ENCODE data around the gene ITPR2. TPM values are rescaled to one million over a fixed set of nuclear protein-coding genes. Genes with fewer than 3 reads are reported as not detected.

ITPR2 gene
- total RNA-seq, 2 donors from 2014 or later: 31.3 to 31.7 TPM

DNA sequence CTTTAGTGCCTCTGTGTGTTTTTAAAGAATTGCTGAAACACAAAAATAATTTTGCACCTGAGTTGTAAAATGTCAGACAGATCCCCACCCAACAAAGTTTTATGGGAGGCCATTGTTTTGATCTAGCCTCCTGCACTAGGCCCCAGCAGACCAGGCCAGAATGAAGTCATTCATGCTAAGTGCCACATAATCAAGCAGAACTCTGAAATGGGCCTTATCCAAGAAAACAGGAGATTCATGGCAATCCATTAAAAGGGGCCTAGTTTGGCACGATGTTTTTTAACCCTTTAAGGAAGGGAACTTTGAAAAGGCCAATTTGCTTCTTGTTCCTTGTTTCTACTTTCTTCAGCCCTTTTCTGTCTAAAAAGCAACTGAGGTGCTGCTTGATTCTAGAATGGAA is 260.9 kb downstream of the ITPR2 start:
- DNase-seq (no peak), ATAC-seq (peak; percentile 82)
- intact Hi-C loops (cut with DNase I, micrococcal nuclease): no loop called here

DNA sequence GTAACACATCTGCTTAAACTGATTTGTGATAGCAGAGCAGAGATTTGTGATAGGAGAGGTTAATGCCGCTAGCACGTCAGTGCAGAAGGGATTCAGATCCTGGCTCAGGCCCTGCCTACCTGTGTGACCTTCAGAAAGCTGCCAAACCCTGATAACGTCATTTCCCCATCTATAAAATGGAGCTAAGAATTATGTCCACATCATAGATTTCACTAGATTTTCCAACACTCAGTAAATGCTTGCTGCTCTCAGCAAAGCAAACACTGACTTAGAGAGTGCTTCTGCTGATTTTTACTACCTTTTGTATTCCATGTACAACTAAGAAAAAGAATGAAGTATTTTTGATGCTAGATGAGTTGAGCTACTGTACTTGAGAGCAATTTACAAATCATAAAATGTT is 261.4 kb downstream of the ITPR2 start:
- peak; percentile 97 for ATAC-seq
- intact Hi-C loops (cut with DNase I, micrococcal nuclease): no loop called here
- DNase-seq: peak; percentile 25 to 39

DNA sequence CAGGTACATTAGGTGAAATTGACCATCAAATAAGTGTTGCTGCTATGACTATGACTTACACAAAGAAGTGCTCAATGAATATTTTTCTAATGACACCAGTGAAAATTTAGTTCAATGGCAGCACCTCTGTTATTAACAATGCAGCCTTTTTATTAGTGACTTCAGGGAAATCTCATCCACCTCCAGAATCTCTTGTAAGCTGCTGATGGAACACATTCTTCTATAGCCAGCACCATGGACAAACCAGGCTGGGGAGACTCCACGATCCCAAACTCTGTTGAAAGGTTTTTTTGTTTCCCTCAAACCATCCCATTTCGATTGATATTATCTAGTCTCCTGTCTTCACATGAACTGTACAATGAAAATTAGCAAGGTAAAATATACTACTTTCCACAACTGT is 265.9 kb downstream of the ITPR2 start:
- DNase-seq (no peak), ATAC-seq (no peak)
- intact Hi-C loops (cut with DNase I, micrococcal nuclease): no loop called here

DNA sequence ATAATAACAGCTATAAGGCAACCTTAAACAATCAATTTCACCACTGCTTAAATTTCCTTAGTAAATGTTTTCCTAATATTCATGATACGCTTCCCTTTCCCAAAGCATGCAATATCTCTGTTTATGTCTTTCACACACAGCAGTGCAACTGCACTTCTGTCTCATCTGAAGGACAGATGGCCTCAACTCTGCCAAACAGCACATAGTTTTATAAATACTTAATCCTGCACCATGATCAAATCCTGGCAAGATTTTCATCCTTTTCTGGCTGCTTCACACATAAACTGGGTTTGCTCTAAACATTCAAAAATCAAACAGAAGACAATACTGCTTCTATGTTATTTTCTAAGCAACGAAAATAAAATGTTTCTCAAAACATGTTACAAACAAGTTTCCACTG is 266.3 kb downstream of the ITPR2 start:
- intact Hi-C loops (cut with DNase I, micrococcal nuclease): no loop called here
- DNase-seq: no peak
- ATAC-seq: no peak

DNA sequence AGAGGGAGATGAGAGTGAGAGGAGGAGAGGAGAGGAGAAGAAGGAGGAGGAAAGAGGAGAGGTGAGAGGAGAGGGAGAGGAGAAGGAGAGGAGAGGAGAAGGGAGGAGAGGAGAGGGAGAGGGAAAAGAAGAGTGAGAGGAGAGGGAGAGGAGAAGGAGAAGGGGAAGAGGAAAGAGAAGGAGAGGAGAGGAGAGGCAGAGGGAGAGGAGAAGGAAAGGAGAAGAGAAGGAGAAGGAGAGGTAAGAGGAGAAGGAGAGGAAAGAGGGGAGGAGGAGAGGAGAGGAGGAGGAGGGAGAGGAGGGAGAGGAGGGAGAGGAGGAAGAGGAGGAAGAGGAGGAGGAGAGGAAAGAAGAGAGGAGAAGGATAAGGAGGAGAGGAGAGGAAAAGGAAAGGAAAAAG is 266.8 kb downstream of the ITPR2 start:
- ATAC-seq (no peak), DNase-seq (no peak)
- intact Hi-C loops (cut with DNase I, micrococcal nuclease): no loop called here

DNA sequence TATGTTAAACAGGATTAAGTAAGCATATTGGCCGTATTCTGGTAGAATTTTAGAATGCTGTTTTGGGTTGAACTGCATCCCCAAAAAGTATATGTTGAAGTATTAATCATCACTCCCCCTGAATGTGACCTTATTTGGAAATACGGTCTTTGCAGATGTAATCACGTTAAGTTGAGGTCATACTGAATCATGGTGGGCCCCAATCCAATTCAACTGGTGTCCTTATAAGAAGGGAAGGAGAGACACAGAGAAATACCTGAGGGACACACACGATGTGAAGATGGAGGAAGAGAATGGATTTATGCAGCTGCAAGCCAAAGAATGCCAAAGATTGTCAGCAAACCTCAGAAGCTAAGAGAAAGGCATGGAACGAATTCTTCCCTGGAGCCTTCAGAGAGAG is 268.6 kb downstream of the ITPR2 start:
- no peak for ATAC-seq
- intact Hi-C loops (cut with DNase I, micrococcal nuclease): no loop called here
- DNase-seq: no peak

DNA sequence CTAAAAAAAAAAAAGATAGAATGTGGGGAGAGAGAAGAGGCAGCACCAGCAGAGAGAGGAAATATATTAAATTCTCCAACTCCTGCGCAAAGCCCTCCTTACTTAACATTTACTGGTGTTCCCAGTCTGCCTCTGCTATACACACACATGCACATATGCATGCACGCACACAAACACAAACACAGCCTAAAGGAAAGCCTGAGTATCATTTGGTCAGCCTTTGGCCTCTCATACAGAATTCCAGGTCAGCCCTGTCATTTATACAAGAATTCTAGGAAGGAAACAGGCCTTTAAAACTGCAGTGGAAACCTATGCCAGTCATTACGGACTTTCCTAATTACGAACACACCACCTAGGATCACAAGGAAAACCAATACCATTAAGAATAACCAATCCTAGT is 269.4 kb downstream of the ITPR2 start:
- intact Hi-C loops (cut with DNase I, micrococcal nuclease): no loop called here
- DNase-seq (no peak), ATAC-seq (no peak)

DNA sequence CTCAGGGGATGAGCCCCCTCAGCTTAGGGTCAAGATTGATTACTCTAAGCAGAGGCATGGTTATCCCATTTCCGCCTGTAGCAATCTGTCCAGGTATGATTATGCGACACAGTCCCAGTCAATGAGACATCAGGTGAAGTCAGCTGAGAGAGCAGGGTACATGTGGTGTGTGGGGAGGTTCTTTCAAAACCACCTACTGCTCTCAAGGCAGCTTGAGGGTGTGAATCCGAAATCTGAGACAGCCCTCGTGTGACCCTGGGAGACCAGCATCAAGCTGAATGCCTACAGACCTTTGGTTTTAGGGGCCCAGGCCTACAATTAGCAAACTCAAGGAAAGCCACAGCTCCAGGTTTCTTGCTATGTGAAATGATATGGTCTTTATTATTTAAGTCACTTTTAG is 275.7 kb downstream of the ITPR2 start:
- intact Hi-C loops (cut with DNase I, micrococcal nuclease): no loop called here
- ATAC-seq: no peak
- no peak for DNase-seq

DNA sequence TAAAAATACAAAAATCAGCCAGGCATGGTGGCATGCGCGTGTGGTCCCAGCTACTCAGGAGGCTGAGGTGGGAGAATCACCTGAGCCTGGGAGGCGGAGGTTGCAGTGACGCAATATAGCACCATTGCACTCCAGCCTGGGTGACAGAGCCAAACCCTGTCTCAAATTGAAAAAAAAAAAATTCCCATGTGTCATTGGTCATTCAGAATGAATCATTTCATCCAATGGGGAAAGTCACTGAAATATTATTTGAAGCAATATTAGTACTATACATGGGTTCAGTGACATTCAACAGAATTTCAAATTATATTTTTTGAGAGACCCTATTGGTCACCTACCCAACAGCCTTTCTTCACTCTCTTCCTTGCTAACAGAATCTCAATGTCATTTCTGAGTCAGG is 276.1 kb downstream of the ITPR2 start:
- DNase-seq (no peak), ATAC-seq (no peak)
- intact Hi-C loops (cut with DNase I, micrococcal nuclease): no loop called here

DNA sequence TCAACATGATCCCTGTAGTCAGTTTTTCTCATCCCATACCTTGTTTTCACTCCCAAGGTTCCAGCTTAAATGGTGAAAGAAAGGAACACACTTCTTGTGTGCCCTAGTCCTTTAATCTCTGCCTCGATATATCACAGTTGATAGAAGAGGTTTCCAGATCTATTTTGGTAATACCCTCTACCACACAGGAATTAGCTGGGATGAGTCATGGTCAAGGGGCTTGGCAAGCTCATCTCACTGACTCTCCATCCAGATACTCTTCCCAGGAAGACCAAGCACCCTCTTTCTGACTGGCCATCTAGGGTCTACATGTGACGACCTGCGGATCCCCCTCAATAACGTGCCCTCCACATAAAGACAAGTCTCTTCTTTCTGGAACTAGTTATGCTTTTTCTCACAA is 277.9 kb downstream of the ITPR2 start:
- DNase-seq (no peak), ATAC-seq (no peak)
- intact Hi-C loops (cut with DNase I, micrococcal nuclease): no loop called here

DNA sequence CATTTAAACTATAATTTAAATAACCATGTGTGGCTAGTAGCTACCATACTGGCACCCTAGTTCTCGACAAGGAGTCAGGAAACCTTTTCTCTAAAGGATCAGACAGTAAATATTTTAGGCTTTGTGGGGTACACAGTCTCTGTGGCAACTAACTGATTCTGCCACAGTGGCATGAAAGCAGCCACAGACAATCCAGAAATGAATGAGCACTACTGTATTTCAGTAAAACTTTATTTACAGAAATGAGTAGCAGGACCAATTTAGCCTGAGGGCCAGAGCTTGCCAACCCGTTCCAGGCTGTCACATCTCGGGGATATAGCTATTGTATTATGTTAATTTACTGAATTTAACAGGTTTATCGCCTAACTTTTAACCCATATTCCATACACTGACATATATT is 278.7 kb downstream of the ITPR2 start:
- intact Hi-C loops (cut with DNase I, micrococcal nuclease): no loop called here
- no peak for DNase-seq
- ATAC-seq: no peak

DNA sequence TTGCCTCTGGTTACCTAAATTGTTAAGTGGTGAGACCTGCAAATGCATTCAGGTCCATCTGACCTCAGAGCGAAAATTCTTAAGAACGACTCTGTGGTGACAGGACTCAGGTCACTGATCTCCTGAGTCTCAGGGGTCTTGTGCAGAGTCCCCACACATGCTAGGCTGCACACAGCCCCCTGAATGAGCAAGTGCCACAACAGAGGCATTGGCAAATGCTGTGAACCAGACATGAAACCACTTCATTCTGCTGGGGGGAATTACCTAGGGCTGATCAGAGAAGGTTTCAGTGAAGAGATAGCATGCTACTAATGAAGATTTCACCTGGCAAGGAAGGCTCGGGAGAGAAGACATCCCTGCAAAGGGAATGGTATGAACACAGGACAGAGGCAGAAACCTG is 281.6 kb downstream of the ITPR2 start:
- no peak for DNase-seq
- ATAC-seq: no peak
- intact Hi-C loops (cut with DNase I, micrococcal nuclease): no loop called here

DNA sequence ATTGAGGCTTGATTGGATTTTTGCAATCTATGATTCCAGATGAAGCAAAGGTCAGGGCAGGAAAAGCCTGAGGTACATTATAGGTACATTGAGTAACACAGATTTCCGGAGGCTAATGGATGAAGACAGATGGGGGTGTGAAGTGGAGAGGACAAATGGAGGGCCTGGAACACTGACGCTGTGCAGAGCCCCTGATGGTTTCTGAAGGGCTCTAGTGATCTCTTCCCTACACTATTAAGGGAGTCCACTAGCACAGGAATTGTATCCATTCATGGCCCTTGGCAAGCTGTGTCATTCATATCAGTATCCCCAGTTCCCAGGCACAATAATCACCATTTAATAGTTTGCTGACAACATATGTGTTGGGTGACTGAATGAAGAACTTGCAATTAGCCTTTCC is 284.8 kb downstream of the ITPR2 start:
- intact Hi-C loops (cut with DNase I, micrococcal nuclease): no loop called here
- ATAC-seq: no peak
- no peak for DNase-seq

DNA sequence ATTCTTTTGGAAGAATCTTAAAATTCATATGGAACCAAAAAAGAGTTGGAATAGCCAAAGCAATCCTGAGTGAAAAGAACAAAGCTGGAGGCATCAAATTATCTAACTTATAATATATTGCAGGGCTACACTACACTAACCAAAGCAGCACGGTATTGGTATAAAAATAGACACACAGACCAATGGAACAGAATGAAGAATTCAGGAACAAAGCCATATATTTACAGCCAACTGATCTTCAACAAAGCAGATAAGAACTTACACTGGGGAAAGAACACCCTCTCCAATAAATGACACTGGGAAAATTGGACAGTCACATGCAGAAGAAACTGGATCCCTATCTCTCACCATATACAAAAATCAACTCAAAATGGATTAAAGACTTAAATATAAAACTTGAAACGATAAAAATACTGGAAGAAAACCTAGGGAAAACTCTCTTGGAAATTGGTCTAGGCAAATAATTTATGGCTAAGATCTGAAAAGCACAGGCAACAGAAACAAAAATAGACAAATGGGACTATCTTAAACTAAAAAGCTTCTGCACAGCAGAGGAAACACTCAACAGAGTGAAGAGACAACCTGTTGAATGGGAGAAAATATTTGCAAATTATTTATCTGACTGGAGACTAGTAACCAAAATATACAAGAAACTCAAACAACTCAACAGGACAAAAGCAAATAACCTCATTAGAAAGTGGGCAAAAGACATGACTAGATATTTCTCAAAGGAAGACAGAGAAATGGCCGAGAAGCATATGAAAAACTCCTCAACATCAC is 286.3 kb downstream of the ITPR2 start:
- intact Hi-C loops (cut with DNase I, micrococcal nuclease): no loop called here
- ATAC-seq (no peak), DNase-seq (no peak)

DNA sequence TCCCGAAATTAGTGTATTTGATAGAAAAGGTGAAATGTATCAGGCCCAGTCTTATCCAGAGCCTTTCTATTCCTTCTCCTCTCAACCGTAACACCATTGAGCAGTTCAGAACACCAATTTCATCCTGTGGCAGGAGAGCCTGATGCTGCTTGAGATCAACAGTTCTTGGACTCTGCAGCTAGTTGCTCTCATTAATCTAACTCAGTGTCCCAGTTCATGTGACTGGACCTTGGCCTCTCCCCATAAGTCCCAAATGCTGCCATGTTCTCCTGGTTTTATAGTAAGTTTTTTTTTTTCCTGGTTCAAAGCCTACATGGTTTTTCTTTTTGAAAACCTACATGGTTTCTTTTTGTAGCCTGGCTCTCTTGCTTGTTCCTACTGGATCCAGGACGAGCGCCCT is 293.9 kb downstream of the ITPR2 start:
- DNase-seq (peak in 1 of 2 donors; percentile 28), ATAC-seq (peak; percentile 99)
- intact Hi-C loops (cut with DNase I, micrococcal nuclease): no loop called here

DNA sequence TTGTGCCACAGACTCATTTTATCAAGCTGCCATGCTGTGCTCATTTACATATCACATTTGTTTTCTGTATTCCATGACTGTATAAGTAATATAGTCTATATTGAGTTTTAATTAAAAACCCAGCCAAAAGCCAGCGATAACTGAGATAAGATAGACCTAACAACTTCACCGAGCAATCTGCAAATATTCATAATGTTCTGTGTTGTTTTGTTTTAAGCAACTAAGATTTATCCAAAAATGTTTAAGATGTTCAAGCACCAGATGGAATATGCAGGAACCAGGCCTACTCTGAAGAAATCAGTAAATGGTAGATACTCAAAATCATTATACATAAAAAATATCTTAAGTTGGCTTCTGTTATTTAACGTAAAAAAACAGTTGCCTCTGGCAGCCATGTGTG is 295.3 kb downstream of the ITPR2 start:
- DNase-seq (no peak), ATAC-seq (no peak)
- intact Hi-C loops (cut with DNase I, micrococcal nuclease): no loop called here

DNA sequence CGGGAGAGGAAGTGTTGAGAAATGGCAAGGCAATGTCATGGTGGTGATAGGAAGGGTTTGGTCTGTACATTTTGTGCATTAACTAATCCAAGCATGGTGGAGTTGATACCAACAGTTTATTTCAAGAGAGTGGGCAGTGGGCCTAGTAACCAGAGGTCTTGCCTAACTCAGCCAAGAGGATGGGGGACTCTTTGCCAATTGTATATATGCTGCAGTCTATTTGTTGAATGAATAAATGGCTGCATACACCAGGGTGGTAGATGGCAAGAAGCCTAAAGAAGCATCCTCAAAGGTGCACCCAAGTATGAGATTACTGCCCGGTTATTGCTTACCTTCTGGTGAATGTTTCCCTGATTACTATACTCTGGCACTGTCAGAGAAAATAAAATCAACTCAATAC is 295.9 kb downstream of the ITPR2 start:
- intact Hi-C loops (cut with DNase I, micrococcal nuclease): no loop called here
- DNase-seq (no peak), ATAC-seq (no peak)

DNA sequence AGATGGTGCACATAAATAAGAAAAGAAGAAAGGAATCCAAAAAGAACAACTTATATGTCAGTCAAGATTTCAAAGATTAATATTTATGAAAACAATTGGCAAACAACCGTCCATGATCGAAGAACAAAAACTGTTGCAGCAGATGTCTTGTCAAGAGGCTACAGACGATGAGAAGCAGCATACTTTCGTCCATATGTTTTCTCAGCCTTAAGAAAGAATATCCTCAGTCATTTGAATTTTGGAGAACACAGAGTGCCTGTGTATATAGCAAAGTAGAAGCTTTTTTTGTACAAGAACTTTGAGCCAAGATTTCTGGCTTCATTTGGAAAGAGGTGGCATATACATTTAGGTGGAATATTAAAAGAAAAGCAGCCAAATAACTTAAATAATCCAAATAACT is 297.2 kb downstream of the ITPR2 start:
- no peak for ATAC-seq
- intact Hi-C loops (cut with DNase I, micrococcal nuclease): no loop called here
- DNase-seq: no peak

DNA sequence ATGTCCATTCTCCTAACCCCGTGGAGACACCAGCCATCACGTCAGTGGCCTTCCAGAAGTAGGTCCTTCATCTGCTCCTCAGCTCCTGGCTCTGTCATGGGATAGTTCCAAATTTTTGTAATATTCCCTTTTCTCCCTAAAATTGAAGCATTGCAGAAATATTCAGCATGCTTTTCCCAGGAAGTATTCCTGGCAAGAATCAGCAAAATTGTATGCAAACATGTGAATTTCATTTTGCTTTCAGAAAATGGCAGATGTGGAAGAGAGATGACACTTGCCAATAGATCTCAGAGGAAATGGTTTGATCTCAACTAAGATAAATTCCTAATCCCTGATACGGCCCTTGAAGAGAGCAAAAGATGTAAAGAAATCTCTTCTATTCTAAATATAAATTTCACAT is 298.9 kb downstream of the ITPR2 start:
- intact Hi-C loops (cut with DNase I, micrococcal nuclease): no loop called here
- DNase-seq (no peak), ATAC-seq (no peak)

DNA sequence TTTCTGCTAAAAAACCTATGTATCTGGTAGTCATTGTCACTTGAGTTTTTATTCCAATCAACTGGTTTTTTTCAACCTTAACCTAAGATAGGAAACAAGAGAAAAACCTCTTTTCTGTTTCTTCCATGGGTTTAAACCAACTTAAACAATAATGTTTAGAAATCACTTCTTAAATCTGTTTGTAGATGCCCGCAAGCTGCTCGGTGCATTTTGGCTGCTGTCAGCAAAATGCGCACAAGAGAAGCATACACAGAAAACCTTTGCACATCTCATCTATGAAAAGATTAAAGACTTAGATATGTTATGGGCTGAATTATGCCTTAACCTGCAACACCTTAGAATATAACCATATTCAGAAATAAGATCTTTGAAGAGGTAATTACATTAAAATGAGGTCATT is 299.8 kb downstream of the ITPR2 start:
- intact Hi-C loops (cut with DNase I, micrococcal nuclease): no loop called here
- no peak for ATAC-seq

DNA sequence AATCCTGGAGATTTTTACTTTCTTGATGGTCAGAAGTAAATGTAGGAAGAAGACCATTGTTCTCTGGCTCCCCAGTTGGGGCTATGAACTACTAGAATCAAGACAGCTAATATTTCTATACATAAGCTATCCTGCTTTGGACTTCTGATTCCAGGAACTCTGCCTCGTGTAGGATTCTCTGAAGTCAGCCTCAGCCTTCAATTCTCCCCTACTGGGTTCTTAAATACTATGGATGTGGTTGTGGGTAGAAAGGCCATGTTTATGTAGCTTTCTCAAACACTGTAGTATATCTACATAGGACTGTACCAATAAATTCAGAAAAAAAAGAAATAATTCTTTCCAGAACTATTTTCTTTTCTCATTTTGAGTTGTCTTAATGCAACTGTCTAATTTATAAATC is 302.5 kb downstream of the ITPR2 start:
- no peak for ATAC-seq
- intact Hi-C loops (cut with DNase I, micrococcal nuclease): no loop called here
- DNase-seq: no peak

More for the DNA sequence above, 299.8 kb downstream of the ITPR2 start:
- DNase-seq: no peak
